H1 (cell line): Measurements from ENCODE around the gene SSPN. TPM values are rescaled to one million over a fixed set of nuclear protein-coding genes. Genes with fewer than 3 reads are reported as not detected.

ENCODE experiments used
- CTCF ChIA-PET: fragments of 300-600 bp; sonication (Branson Sonifier 250); formaldehyde crosslinking; loops from one replicate; lab custom pipeline; 2021; ENCODE audit not compliant: partially characterized antibody; lab: Charles Lee
- POLR2A ChIA-PET: fragments of 300-600 bp; sonication (Branson Sonifier 250); formaldehyde crosslinking; loops from one replicate; lab custom pipeline; 2021; ENCODE audit warnings: inconsistent platforms; ENCODE audit not compliant: partially characterized antibody; lab: Charles Lee
- DNase-seq, 2 experiments: peaks; one replicate each; pipeline versions ENCODE4 v3.0.0 to v3.0.0-alpha.2; 2010 to 2022; ENCODE audit warnings: low spot score in 2 of 2, low read depth in 1 of 2, mixed read lengths in 1 of 2
- FAIRE-seq: peaks from 2 replicates; lab custom pipeline; 2011; peaks lifted over from hg19 to GRCh38; lab: Jason Lieb, UNC
- H2AFZ ChIP-seq: 2 replicates; pipeline ENCODE4 v1.8.1; 2012; ENCODE audit warnings: low read length, inconsistent platforms
- H2AK5ac ChIP-seq: 2 replicates; pipeline ENCODE4 v1.6.1; 2013; ENCODE audit warnings: low read depth, low read length
- H2BK120ac ChIP-seq: replicated peaks from 2 replicates; pipeline ENCODE3; 2013; ENCODE audit warnings: low read depth, low read length, inconsistent platforms
- H2BK12ac ChIP-seq: 2 replicates; pipeline ENCODE4 v1.6.1; 2013; ENCODE audit warnings: low read depth, low read length
- H2BK15ac ChIP-seq: 2 replicates; pipeline ENCODE4 v1.6.1; 2013; ENCODE audit warnings: low read length
- H2BK20ac ChIP-seq: 2 replicates; pipeline ENCODE4 v1.6.1; 2013; ENCODE audit warnings: low read length
- H2BK5ac ChIP-seq: 2 replicates; pipeline ENCODE4 v1.6.1; 2013; ENCODE audit warnings: low read depth, low read length
- H3K14ac ChIP-seq: 2 replicates; pipeline ENCODE4 v1.6.1; 2013; ENCODE audit warnings: inconsistent platforms; ENCODE audit not compliant: insufficient read length
- H3K18ac ChIP-seq: 2 replicates; pipeline ENCODE4 v1.6.1; 2013; ENCODE audit warnings: low read length; ENCODE audit errors: extremely low read depth
- H3K23ac ChIP-seq: 2 replicates; pipeline ENCODE4 v1.6.1; 2013; ENCODE audit warnings: inconsistent platforms; ENCODE audit not compliant: insufficient read length
- H3K23me2 ChIP-seq: 2 replicates; pipeline ENCODE4 v1.6.1; 2013; ENCODE audit warnings: low read depth, low read length
- H3K27ac ChIP-seq: 2 replicates; pipeline ENCODE4 v1.6.1; 2011; ENCODE audit warnings: low read depth, low read length, inconsistent platforms
- H3K27me3 ChIP-seq, 4 experiments: replicated peaks in 1 of 4; 1 replicate in 1 of 4; 2 replicates in 3 of 4; pipeline versions ENCODE4 v1.6.1 to v1.8.1; 2011 to 2013; ENCODE audit warnings: low read length in 3 of 4, mild to moderate bottlenecking in 3 of 4, inconsistent platforms in 2 of 4, mixed read lengths in 2 of 4, moderate library complexity in 1 of 4; ENCODE audit not compliant: control insufficient read depth in 3 of 4, insufficient read depth in 3 of 4; ENCODE audit errors: extremely low read depth in 1 of 4
- H3K36me3 ChIP-seq, 4 experiments: 2 replicates each; pipeline versions ENCODE4 v1.6.1 to v1.8.1; 2011 to 2013; ENCODE audit warnings: mild to moderate bottlenecking in 4 of 4, low read length in 3 of 4, moderate library complexity in 2 of 4, control low read depth in 1 of 4, inconsistent platforms in 1 of 4; ENCODE audit not compliant: insufficient read depth in 4 of 4, control insufficient read depth in 2 of 4
- H3K4ac ChIP-seq: replicated peaks from 2 replicates; pipeline ENCODE3; 2013; ENCODE audit warnings: low read length, low read depth, mixed read lengths, inconsistent platforms; ENCODE audit not compliant: insufficient read length
- H3K4me1 ChIP-seq, 4 experiments: replicated peaks in 1 of 4; 1 replicate in 1 of 4; 2 replicates in 3 of 4; pipeline versions ENCODE4 v1.6.1 to v1.8.1; 2011 to 2013; ENCODE audit warnings: low read length in 3 of 4, inconsistent platforms in 2 of 4, mixed read lengths in 1 of 4; ENCODE audit not compliant: insufficient read depth in 4 of 4, control insufficient read depth in 3 of 4
- H3K4me2 ChIP-seq, 2 experiments: 2 replicates each; pipeline versions ENCODE4 v1.6.1 to v1.8.1; 2011 to 2013; ENCODE audit warnings: low read depth in 2 of 2, low read length in 2 of 2, control low read depth in 1 of 2, inconsistent platforms in 1 of 2, mild to moderate bottlenecking in 1 of 2; ENCODE audit not compliant: insufficient read depth in 1 of 2
- H3K4me3 ChIP-seq, 4 experiments: fragments of 200-600, 300-600 bp in 1 of 4; sonication (generic), shearing (Covaris generic), sonication (Bioruptor Twin) in 1 of 4; 2 replicates each; pipeline versions ENCODE4 v1.5.1 to v1.8.1; 2011 to 2016; ENCODE audit warnings: low read length in 4 of 4, low read depth in 3 of 4, control low read depth in 2 of 4, inconsistent platforms in 2 of 4, mild to moderate bottlenecking in 2 of 4, mixed read lengths in 1 of 4, moderate library complexity in 1 of 4; ENCODE audit not compliant: insufficient read depth in 2 of 4; ENCODE audit errors: extremely low read depth in 1 of 4
- H3K56ac ChIP-seq: replicated peaks from 2 replicates; pipeline ENCODE3; 2013; ENCODE audit warnings: low read depth, mild to moderate bottlenecking, mixed read lengths, low read length, inconsistent platforms; ENCODE audit not compliant: insufficient read length
- H3K79me1 ChIP-seq: 2 replicates; pipeline ENCODE4 v1.6.1; 2013; ENCODE audit warnings: low read depth, low read length, control low read depth
- H3K79me2 ChIP-seq, 2 experiments: 2 replicates each; pipeline versions ENCODE4 v1.6.1 to v1.8.1; 2012 to 2013; ENCODE audit warnings: low read length in 2 of 2, mild to moderate bottlenecking in 2 of 2, inconsistent platforms in 1 of 2; ENCODE audit not compliant: insufficient read depth in 2 of 2, control insufficient read depth in 1 of 2
- H3K9ac ChIP-seq, 4 experiments: replicated peaks in 1 of 4; 1 replicate in 1 of 4; 2 replicates in 3 of 4; pipeline versions ENCODE4 v1.6.1 to v1.8.1; 2011 to 2013; ENCODE audit warnings: low read depth in 3 of 4, low read length in 3 of 4, control low read depth in 2 of 4, mild to moderate bottlenecking in 2 of 4, moderate library complexity in 2 of 4, inconsistent platforms in 1 of 4; ENCODE audit errors: extremely low read depth in 1 of 4
- H3K9me3 ChIP-seq, 2 experiments: 2 replicates each; pipeline versions ENCODE4 v1.6.1 to v1.8.1; 2012 to 2013; ENCODE audit warnings: mild to moderate bottlenecking in 2 of 2, moderate library complexity in 2 of 2, control low read depth in 1 of 2, inconsistent platforms in 1 of 2, low read depth in 1 of 2, low read length in 1 of 2, mixed read lengths in 1 of 2; ENCODE audit not compliant: insufficient read depth in 2 of 2
- H4K20me1 ChIP-seq, 2 experiments: replicated peaks in 1 of 2; 2 replicates each; pipeline versions ENCODE3 to v1.8.1; 2011 to 2013; ENCODE audit warnings: inconsistent platforms in 2 of 2, low read length in 2 of 2, mild to moderate bottlenecking in 1 of 2; ENCODE audit not compliant: insufficient read depth in 2 of 2, control insufficient read depth in 1 of 2
- H4K5ac ChIP-seq: 2 replicates; pipeline ENCODE4 v1.6.1; 2013; ENCODE audit warnings: low read length, low read depth, mixed read lengths, inconsistent platforms; ENCODE audit not compliant: insufficient read length
- H4K8ac ChIP-seq: 2 replicates; pipeline ENCODE4 v1.8.0; 2013; ENCODE audit warnings: mild to moderate bottlenecking, moderate library complexity, low read length, inconsistent platforms; ENCODE audit not compliant: insufficient read depth; ENCODE audit errors: extremely low read depth
- H4K91ac ChIP-seq: replicated peaks from 2 replicates; pipeline ENCODE3; 2013; ENCODE audit warnings: low read length, mixed read lengths, inconsistent platforms; ENCODE audit not compliant: insufficient read length
- BCL11A ChIP-seq, 2 experiments: IDR thresholded peaks; one replicate each; pipeline ENCODE4 v1.6.1; 2011; ENCODE audit warnings: low read depth in 2 of 2, low read length in 2 of 2, mild to moderate bottlenecking in 2 of 2
- FOSL1 ChIP-seq: IDR thresholded peaks from 2 replicates; pipeline ENCODE4 v1.6.1; 2011; ENCODE audit warnings: mild to moderate bottlenecking, low read depth, low read length, moderate library complexity; ENCODE audit not compliant: insufficient read depth
- RAD21 ChIP-seq, 2 experiments: IDR thresholded peaks in 1 of 2; conservative IDR thresholded peaks in 1 of 2; 2 replicates each; pipeline ENCODE4 v1.6.1; 2011; ENCODE audit warnings: low read depth in 2 of 2, low read length in 2 of 2, improper control_type of control experiment in 1 of 2, inconsistent platforms in 1 of 2, mild to moderate bottlenecking in 1 of 2, moderate library complexity in 1 of 2
- SIRT6 ChIP-seq: IDR thresholded peaks from one replicate; pipeline ENCODE4 v1.7.1; 2012; ENCODE audit warnings: low read length, inconsistent platforms
- SRF ChIP-seq: IDR thresholded peaks from 2 replicates; pipeline ENCODE4 v1.6.1; 2011; ENCODE audit warnings: mild to moderate bottlenecking, low read depth, low read length, moderate library complexity
- WGBS, 2 experiments: shearing (Covaris generic) in 1 of 2; methylation state at CpG; one replicate each; pipeline versions ENCODE4 v1.1.6 to v1.1.7; 2013 to 2015; ENCODE audit warnings: low lambda C conversion rate in 2 of 2, mixed read lengths in 2 of 2, inconsistent platforms in 1 of 2, low coverage in 1 of 2, missing lambda C conversion rate in 1 of 2; ENCODE audit not compliant: insufficient replicate concordance in 2 of 2, insufficient coverage in 1 of 2, insufficient read length in 1 of 2; ENCODE audit errors: extremely low coverage in 1 of 2, missing lambda C conversion rate in 1 of 2; 5-methylcytosine and 5-hydroxymethylcytosine counted together
- polyA plus RNA-seq, 7 experiments: library from polyadenylated mRNA; depleted of rRNA in 3 of 7; stranded (reverse) in 5 of 7; unstranded in 2 of 7; fragments of >200 nt in 5 of 7; fragments of 200-250 nt in 2 of 7; gene quantifications; 1 replicate in 5 of 7; 2 replicates in 1 of 7; 4 replicates in 1 of 7; pipeline versions ENCODE4 v1.2.1 to v1.2.3, GENCODE V29; 2011 to 2013; ENCODE audit warnings: missing spikeins in 2 of 7, mixed read lengths in 2 of 7
- total RNA-seq: library from RNA; stranded (reverse); fragmentation: NEBNext Ultra II Directional; extraction: Animal tissue kit (Norgen Biotek cat#: 25700); gene quantifications from 2 replicates; pipeline ENCODE4 v1.2.1, GENCODE V29; 2021
- TF ChIP-seq, protein P1 (sequence below), 3 experiments: IDR thresholded peaks; 1 replicate in 2 of 3; 2 replicates in 1 of 3; pipeline versions ENCODE4 v1.5.1 to v1.6.1; 2011; ENCODE audit warnings: low read length in 3 of 3, mild to moderate bottlenecking in 3 of 3, inconsistent platforms in 2 of 3, low read depth in 1 of 3, moderate library complexity in 1 of 3; ENCODE audit not compliant: insufficient read depth in 1 of 3; ENCODE audit errors: control extremely low read depth in 1 of 3

Gene SSPN
- total and polyA plus RNA-seq, 2 of the 8 experiments (the other 6 are each of a cell fraction or from before 2014, with no cell fraction given): 0.86 to 1.8 TPM

DNA sequence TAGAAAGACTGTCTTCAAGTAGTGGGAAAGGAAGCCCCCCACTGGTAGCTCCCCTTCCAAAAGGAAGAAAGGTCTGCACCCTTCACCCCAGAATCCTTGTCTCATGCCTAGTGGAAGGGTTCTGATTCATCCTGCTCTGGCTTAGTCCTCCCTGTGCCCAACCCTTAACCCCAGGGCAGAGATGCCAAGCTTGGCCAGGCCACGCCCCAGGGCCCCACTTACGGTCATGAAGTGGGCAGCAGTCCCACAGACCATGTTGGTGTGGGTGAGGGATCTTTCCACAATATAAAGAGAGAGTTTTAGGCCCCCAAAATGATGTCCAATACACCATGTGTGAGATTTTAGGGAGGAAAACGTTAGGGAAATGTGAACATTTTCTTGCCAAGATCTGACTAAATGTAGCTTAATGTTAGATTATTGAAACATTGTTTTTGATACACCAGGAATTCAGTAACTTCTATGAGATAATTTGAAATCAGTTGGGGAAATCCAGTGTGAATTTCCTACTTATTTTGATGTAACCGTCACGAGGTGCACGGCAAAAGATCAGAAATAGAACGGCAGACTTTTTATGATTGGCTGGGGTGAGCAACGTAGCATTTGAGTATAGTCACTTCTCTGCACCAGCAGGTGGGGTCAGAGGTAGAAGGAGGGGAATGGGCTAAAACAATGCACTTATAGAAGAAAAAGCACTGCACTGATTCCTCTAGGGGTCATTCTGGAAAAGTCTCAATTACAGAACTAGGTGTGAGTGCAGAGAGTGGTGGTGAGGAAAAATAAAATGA is 8.2 kb upstream of the SSPN start:
- peaks cover 0 to 4% (median 3%) of the 10 kb centered on the region in 4 experiments; a peak in 2 of 7 replicates for H3K4me1 ChIP-seq
- no peak overlapping the region for H3K18ac ChIP-seq
- no peak overlapping the region for H3K27ac ChIP-seq
- DNase-seq (no peak), FAIRE-seq (no peak)
- no peaks in the 10 kb centered on the region for H3K79me2 ChIP-seq
- no peak overlapping the region for H3K4ac ChIP-seq
- no peak overlapping the region for H2BK120ac ChIP-seq
- no peak overlapping the region for H4K91ac ChIP-seq
- no peak overlapping the region for H2BK12ac ChIP-seq
- H4K20me1 ChIP-seq: no peaks in the 10 kb centered on the region
- no peak overlapping the region for H2BK20ac ChIP-seq
- TF ChIP-seq RAD21 (IDR thresholded peaks at IDR 0.05 in 1 of 2, conservative IDR thresholded peaks at IDR 0.05 in 1 of 2; ENCODE audit: low read depth in 2 of 2, low read length in 2 of 2) (peak; percentile 44 to 51), SRF (no peak), SIRT6 (no peak), BCL11A (IDR thresholded peaks at IDR 0.05; ENCODE audit: low read depth in 2 of 2, low read length in 2 of 2) (no peak), FOSL1 (no peak)
- TF ChIP-seq, protein P1, sequence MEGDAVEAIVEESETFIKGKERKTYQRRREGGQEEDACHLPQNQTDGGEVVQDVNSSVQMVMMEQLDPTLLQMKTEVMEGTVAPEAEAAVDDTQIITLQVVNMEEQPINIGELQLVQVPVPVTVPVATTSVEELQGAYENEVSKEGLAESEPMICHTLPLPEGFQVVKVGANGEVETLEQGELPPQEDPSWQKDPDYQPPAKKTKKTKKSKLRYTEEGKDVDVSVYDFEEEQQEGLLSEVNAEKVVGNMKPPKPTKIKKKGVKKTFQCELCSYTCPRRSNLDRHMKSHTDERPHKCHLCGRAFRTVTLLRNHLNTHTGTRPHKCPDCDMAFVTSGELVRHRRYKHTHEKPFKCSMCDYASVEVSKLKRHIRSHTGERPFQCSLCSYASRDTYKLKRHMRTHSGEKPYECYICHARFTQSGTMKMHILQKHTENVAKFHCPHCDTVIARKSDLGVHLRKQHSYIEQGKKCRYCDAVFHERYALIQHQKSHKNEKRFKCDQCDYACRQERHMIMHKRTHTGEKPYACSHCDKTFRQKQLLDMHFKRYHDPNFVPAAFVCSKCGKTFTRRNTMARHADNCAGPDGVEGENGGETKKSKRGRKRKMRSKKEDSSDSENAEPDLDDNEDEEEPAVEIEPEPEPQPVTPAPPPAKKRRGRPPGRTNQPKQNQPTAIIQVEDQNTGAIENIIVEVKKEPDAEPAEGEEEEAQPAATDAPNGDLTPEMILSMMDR (IDR thresholded peaks at IDR 0.05; ENCODE audit: control extremely low read depth in 1 of 3, insufficient read depth in 1 of 3, low read depth in 1 of 3, low read length in 3 of 3): peak in 2 of 3 experiments; percentile 36 to 43; a peak in 2 of 4 replicates
- no peak overlapping the region for H3K56ac ChIP-seq
- H3K23me2 ChIP-seq: no peaks in the 10 kb centered on the region
- H2AK5ac ChIP-seq: no peak overlapping the region
- no peaks in the 10 kb centered on the region for H3K36me3 ChIP-seq
- H4K5ac ChIP-seq: no peak overlapping the region
- H3K4me3 ChIP-seq: no peak overlapping the region
- H2AFZ ChIP-seq: no peak overlapping the region
- H2BK5ac ChIP-seq: no peak overlapping the region
- POLR2A ChIA-PET: no interaction called here
- H4K8ac ChIP-seq: no peak overlapping the region
- H3K79me1 ChIP-seq: no peaks in the 10 kb centered on the region
- no peak overlapping the region for H3K4me2 ChIP-seq
- no peak overlapping the region for H2BK15ac ChIP-seq
- H3K9ac ChIP-seq: no peak overlapping the region
- H3K14ac ChIP-seq: no peak overlapping the region
- H3K27me3 ChIP-seq: no peaks in the 10 kb centered on the region
- no peaks in the 10 kb centered on the region for H3K9me3 ChIP-seq
- no peak overlapping the region for H3K23ac ChIP-seq
- 54% methylated on average over 7 of the region's 8 CpGs; no CpG with 5 or more reads in 1 of the 2 experiments for WGBS, 2 experiments
- CTCF ChIA-PET: interaction anchor here (1.0 to 1.2 kb wide), 5 partner anchors 9 to 52 kb away, joined by 3 to 12 read pairs (median 4); no protein-coding TSS in a partner anchor
